ENCODE data around the gene NFRKB. TPM values are rescaled to one million over a fixed set of nuclear protein-coding genes. Genes with fewer than 3 reads are reported as not detected.
"Not testable (repeated sequence)": the region's sequence is repeated elsewhere in the genome, so short reads cannot be mapped to it uniquely, and the experiment has no call there.

NFRKB gene
- total RNA-seq, 4 donors from 2014 or later, result 24.5 to 35.0 (median 27.2) TPM

- ATAC-seq (ENCODE audit: low FRiP score), result no peak
- TF ChIP-seq CTCF (IDR thresholded peaks at IDR 0.05), result no peak
These were observed 40.3 kb downstream of the NFRKB start for GRCh38 chr11:129855086-129855485.

GRCh38 chr11:129854232-129854805 is 41.1 kb downstream of the NFRKB start:
- no peak for TF ChIP-seq CTCF (IDR thresholded peaks at IDR 0.05)
- DNase-seq (ENCODE audit: low spot score) (no peak), ATAC-seq (ENCODE audit: low FRiP score) (no peak)

More at GRCh38 chr11:129855086-129855485, 40.3 kb downstream of the NFRKB start:
- no peak for DNase-seq (ENCODE audit: low spot score)

- ATAC-seq (ENCODE audit: low FRiP score), result no peak
- TF ChIP-seq CTCF (IDR thresholded peaks at IDR 0.05), result no peak
- DNase-seq (ENCODE audit: low spot score), result no peak
These were observed 41.7 kb downstream of the NFRKB start for GRCh38 chr11:129853518-129854231.

- no peak for TF ChIP-seq CTCF (IDR thresholded peaks at IDR 0.05)
These were observed 43.1 kb downstream of the NFRKB start for GRCh38 chr11:129852125-129852740.

GRCh38 chr11:129849447-129850130 is 45.8 kb downstream of the NFRKB start:
- no peak for TF ChIP-seq CTCF (IDR thresholded peaks at IDR 0.05)
- no peak for ATAC-seq (ENCODE audit: low FRiP score)
- no peak for DNase-seq (ENCODE audit: low spot score)

More at GRCh38 chr11:129852125-129852740, 43.1 kb downstream of the NFRKB start:
- no peak for DNase-seq (ENCODE audit: low spot score)
- ATAC-seq (ENCODE audit: low FRiP score), result no peak

GRCh38 chr11:129847361-129847760 is 48.0 kb downstream of the NFRKB start:
- ATAC-seq (ENCODE audit: low FRiP score); DNase-seq (ENCODE audit: low spot score): not testable (repeated sequence)
